Naive thymus-derived CD4-positive, alpha-beta T cell (primary cell): ENCODE measurements around the gene TRABD2B. TPM values are rescaled to one million over a fixed set of nuclear protein-coding genes. Genes with fewer than 3 reads are reported as not detected.

Experiments
- ATAC-seq: fragments of 150-1000 bp; cut with Tn5 transposase; 2 replicates; pipeline ENCODE4 v1.10.0; 2021; ENCODE audit warnings: mild to moderate bottlenecking, moderate library complexity
- CTCF ChIA-PET: fragments of 350-600 bp; sonication (Branson Sonifier 250); formaldehyde crosslinking; loops from one replicate; lab custom pipeline; 2021; ENCODE audit warnings: antibody characterized with exemption; lab: Charles Lee
- POLR2A ChIA-PET: fragments of 350-600 bp; sonication (Branson Sonifier 250); formaldehyde crosslinking; loops from one replicate; lab custom pipeline; 2021; ENCODE audit warnings: antibody characterized with exemption, inconsistent platforms; lab: Charles Lee
- DNase-seq, 9 donors: peaks; one replicate each; pipeline versions ENCODE4 v3.0.0 to v3.0.0-alpha.2; 2020 to 2022; ENCODE audit warnings: mixed read lengths in 1 of 9
- H3K27ac ChIP-seq: one replicate; pipeline ENCODE4 v1.7.0; 2013; ENCODE audit warnings: mild to moderate bottlenecking, low read depth, low read length, moderate library complexity
- H3K27me3 ChIP-seq, 2 donors: one replicate each; pipeline ENCODE4 v1.7.0; 2013; ENCODE audit warnings: low read length in 2 of 2, mild to moderate bottlenecking in 2 of 2, moderate library complexity in 2 of 2; ENCODE audit not compliant: control insufficient read depth in 2 of 2, insufficient read depth in 2 of 2
- H3K36me3 ChIP-seq, 3 experiments: 1 replicate in 2 of 3; 2 replicates in 1 of 3; pipeline ENCODE4 v1.7.0; 2013; ENCODE audit warnings: low read length in 3 of 3, mild to moderate bottlenecking in 3 of 3, moderate library complexity in 1 of 3; ENCODE audit not compliant: insufficient read depth in 3 of 3, control insufficient read depth in 2 of 3
- H3K4me1 ChIP-seq, 2 donors: one replicate each; pipeline ENCODE4 v1.7.0; 2013; ENCODE audit warnings: low read length in 2 of 2, mild to moderate bottlenecking in 2 of 2, moderate library complexity in 1 of 2; ENCODE audit not compliant: control insufficient read depth in 2 of 2, insufficient read depth in 2 of 2
- H3K4me3 ChIP-seq: 2 replicates; pipeline ENCODE4 v1.7.0; 2013; ENCODE audit warnings: mild to moderate bottlenecking, low read length
- H3K9me3 ChIP-seq, 3 experiments: 1 replicate in 2 of 3; 2 replicates in 1 of 3; pipeline ENCODE4 v1.7.0; 2013; ENCODE audit warnings: low read length in 3 of 3; ENCODE audit not compliant: control insufficient read depth in 2 of 3
- H3K27ac Mint-ChIP-seq, 9 donors: one replicate each; pipeline ENCODE4 v1.8.0; 2020 to 2022; ENCODE audit warnings: mixed read lengths in 9 of 9, mild to moderate bottlenecking in 8 of 9, moderate library complexity in 5 of 9, inconsistent platforms in 2 of 9
- H3K27me3 Mint-ChIP-seq, 5 donors: one replicate each; pipeline ENCODE4 v1.8.0; 2021 to 2022; ENCODE audit warnings: mixed read lengths in 5 of 5, mild to moderate bottlenecking in 1 of 5
- H3K36me3 Mint-ChIP-seq, 5 donors: one replicate each; pipeline ENCODE4 v1.8.0; 2020 to 2022; ENCODE audit warnings: mixed read lengths in 5 of 5, mild to moderate bottlenecking in 3 of 5, inconsistent platforms in 1 of 5
- H3K4me1 Mint-ChIP-seq, 7 donors: one replicate each; pipeline ENCODE4 v1.8.0; 2020 to 2022; ENCODE audit warnings: mixed read lengths in 7 of 7, mild to moderate bottlenecking in 3 of 7, inconsistent platforms in 1 of 7
- H3K4me3 Mint-ChIP-seq, 10 donors: one replicate each; pipeline ENCODE4 v1.8.0; 2020 to 2022; ENCODE audit warnings: mild to moderate bottlenecking in 10 of 10, mixed read lengths in 10 of 10, moderate library complexity in 6 of 10, inconsistent platforms in 2 of 10
- H3K9me3 Mint-ChIP-seq, 11 donors: one replicate each; pipeline ENCODE4 v1.8.0; 2020 to 2022; ENCODE audit warnings: mixed read lengths in 11 of 11, mild to moderate bottlenecking in 4 of 11, inconsistent platforms in 1 of 11, moderate library complexity in 1 of 11
- intact Hi-C, 2 donors: fragments of 100-400 bp; cut with micrococcal nuclease; formaldehyde crosslinking; loops; one replicate each; pipeline ENCODE4 v1.15.1; 2023
- polyA plus RNA-seq, 2 donors: library from polyadenylated mRNA; unstranded; fragments of 300-500 nt; fragmentation: Illumina TruSeq; gene quantifications; one replicate each; pipeline ENCODE4 v1.2.3, GENCODE V29; 2021
- total RNA-seq, 6 experiments: library from RNA in 5 of 6; stranded (reverse) in 5 of 6; gene quantifications; 1 replicate in 5 of 6; 2 replicates in 1 of 6; pipeline ENCODE4 v1.2.3 and lab custom pipeline; 2021 to 2026

TRABD2B gene
- total and polyA plus RNA-seq, 7 experiments from 2014 or later = not detected

DNA sequence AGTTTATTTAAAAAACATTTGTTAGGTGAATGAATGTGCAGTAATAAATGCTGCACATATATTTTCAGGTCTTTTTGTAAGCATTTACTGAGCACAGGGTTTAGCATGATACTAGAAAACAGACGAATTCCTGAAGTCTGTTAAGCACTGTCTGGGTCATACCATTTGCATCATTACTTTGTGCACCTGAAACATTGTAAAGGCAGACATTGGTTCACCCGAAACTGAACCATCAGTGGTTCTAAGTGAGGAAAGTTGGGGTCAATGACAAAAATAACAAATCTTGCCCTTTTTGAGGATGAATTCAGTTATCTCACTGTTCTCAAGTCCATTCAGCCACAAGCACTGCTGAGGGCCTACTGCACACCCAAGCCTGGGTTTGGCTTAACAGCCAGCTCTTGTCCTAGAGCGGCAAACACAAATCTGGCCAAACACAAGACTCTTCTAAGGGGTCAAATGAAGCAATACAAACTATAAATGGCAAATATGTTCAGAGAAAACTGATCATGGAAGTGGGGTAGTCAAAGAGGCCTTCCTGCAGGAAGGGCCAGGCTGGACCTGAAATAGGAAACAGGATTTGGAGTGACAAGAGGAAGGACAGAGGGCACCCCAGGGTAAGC lies 21.8 kb downstream of the TRABD2B start:
- Mint-ChIP-seq H3K27ac (no peak overlapping the region), H3K36me3 (no peaks in the 10 kb centered on the region), H3K9me3 (peaks cover 0 to 3% (median 0%) of the 10 kb centered on the region in 11 donors), H3K27me3 (peaks cover 4 to 32% (median 14%) of the 10 kb centered on the region in 5 donors), H3K4me3 (no peak overlapping the region), H3K4me1 (peaks cover 0 to 1% (median 0%) of the 10 kb centered on the region in 7 donors)
- Histone ChIP-seq H3K27ac (no peak overlapping the region), H3K36me3 (no peaks in the 10 kb centered on the region), H3K4me3 (no peak overlapping the region), H3K4me1 (no peaks in the 10 kb centered on the region), H3K27me3 (no peaks in the 10 kb centered on the region), H3K9me3 (no peaks in the 10 kb centered on the region)
- intact Hi-C loops = no loop called here
- POLR2A ChIA-PET = no interaction called here
- ATAC-seq (no peak), DNase-seq (no peak)
- CTCF ChIA-PET = no interaction called here

DNA sequence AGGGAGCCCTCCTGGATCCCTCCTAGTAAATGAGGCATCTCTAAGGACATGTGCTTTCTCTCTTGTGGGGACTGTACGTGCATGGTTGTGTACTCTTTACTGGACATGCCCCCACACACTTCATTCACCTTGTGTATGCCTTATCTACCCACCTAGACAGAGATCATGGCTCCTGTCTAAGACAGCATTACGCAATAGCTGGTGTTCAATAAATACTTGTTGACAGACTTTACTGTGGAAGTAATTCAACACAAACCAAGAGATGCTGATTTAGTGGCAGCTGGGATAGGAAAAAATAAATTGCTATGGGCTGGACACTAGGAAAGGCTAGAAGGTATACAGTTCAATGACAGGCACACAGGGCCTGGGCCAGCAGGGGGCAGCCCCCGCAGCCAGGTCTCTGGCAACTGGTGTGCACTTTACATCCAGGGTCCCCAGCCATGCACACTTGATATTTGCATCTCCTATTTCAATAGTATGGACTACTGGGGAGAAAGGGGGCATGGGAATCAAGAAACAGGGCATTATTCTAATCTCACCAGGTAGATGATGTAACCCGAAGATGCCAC lies 24.2 kb downstream of the TRABD2B start:
- Histone ChIP-seq H3K27me3 (no peaks in the 10 kb centered on the region), H3K36me3 (no peaks in the 10 kb centered on the region), H3K4me1 (no peaks in the 10 kb centered on the region), H3K4me3 (no peak overlapping the region), H3K9me3 (no peaks in the 10 kb centered on the region), H3K27ac (no peak overlapping the region)
- peaks cover 0 to 3% (median 0%) of the 10 kb centered on the region in 11 donors for H3K9me3 Mint-ChIP-seq
- H3K27me3 Mint-ChIP-seq = peaks cover 6 to 36% (median 15%) of the 10 kb centered on the region in 5 donors
- intact Hi-C loops = no loop called here
- H3K36me3 Mint-ChIP-seq = no peaks in the 10 kb centered on the region
- H3K4me1 Mint-ChIP-seq = peaks cover 0 to 1% (median 0%) of the 10 kb centered on the region in 7 donors
- no peak overlapping the region for H3K27ac Mint-ChIP-seq
- ChIA-PET POLR2A (no interaction called here), CTCF (no interaction called here)
- no peak for DNase-seq
- no peak for ATAC-seq
- no peak overlapping the region for H3K4me3 Mint-ChIP-seq

DNA sequence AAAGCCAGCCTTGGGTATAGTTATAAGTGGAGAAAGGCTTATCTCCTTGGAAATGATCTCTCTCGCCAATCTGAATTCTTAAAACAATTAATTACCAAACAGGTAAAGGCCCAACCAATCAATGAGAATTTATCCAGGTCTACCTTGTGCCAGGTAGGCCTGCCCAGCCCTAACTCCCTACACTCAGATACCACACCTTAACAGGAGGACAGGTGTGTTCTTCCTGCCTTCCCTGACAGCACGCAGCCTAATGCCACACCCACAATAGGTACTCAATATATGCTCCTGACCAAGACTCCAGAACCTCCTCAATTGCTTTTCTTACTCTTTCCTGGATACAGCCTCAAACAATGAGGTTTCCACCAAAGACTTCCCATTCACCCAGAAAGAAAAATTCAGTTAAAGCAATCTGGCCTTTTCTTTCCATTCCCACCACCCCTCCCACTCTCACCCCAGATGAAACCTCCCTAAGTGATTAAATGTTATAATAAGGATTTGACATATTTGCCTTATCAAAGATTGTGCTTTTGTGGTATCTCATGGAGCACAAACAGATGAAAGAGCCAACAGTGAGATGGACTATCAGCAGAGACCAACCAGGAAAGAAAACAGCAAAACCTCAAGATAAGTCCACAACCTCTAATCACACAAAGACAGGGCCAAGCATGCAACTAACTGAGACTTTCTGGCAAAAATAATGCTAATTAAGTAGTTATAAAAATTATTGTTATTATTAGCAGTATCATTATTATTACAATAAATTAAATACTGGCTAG lies 25.6 kb downstream of the TRABD2B start:
- POLR2A ChIA-PET = no interaction called here
- Histone ChIP-seq H3K9me3 (no peaks in the 10 kb centered on the region), H3K27me3 (no peaks in the 10 kb centered on the region), H3K4me3 (no peak overlapping the region), H3K4me1 (no peaks in the 10 kb centered on the region), H3K27ac (no peak overlapping the region), H3K36me3 (no peaks in the 10 kb centered on the region)
- Mint-ChIP-seq H3K4me3 (no peak overlapping the region), H3K36me3 (no peaks in the 10 kb centered on the region), H3K9me3 (no peaks in the 10 kb centered on the region), H3K4me1 (peaks cover 0 to 1% (median 0%) of the 10 kb centered on the region in 7 donors), H3K27me3 (peaks cover 6 to 35% (median 15%) of the 10 kb centered on the region in 5 donors), H3K27ac (no peak overlapping the region)
- DNase-seq (no peak), ATAC-seq (no peak)
- CTCF ChIA-PET = no interaction called here
- intact Hi-C loops = no loop called here

DNA sequence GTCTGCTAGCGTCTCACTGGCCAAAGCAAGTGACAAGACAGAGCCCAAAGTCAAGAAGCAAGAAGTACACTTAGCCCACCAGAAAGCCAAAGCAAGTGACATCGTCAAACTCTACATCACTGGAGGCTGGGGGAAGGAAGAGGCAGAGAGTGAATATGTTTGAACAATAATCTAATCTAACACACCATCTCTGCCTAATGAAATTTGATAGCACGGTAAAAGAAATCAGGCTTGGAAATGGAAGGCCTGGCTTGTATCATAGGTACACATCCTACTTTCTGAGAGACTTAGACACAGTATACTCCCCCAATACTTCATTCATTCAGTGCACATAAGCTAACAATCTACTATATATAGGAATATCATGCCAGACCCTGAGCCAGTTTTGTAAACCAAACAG lies 26.3 kb downstream of the TRABD2B start:
- H3K9me3 Mint-ChIP-seq = no peaks in the 10 kb centered on the region

DNA sequence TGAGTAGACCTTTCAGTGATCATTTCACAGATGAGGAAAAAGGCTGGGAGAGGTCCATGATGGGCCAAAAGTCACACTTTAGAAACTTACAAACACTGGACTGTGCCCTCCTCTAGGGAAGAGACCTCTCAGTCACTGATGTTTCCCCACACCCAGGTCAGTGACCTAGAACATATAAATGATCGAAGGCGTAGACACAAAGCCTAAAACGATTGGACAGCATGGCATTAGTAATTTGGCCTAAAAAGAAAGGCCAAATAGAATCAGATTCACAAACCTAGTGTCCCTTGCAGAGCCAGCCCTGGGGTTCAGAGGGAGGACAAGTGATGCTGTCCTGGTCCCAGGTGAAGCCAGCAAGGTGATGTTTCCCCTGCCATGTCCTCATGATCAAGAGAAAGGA lies 27.7 kb downstream of the TRABD2B start:
- Histone ChIP-seq H3K4me1 (no peaks in the 10 kb centered on the region), H3K4me3 (no peak overlapping the region), H3K9me3 (no peaks in the 10 kb centered on the region), H3K27me3 (no peaks in the 10 kb centered on the region), H3K27ac (no peak overlapping the region), H3K36me3 (no peaks in the 10 kb centered on the region)
- H3K36me3 Mint-ChIP-seq = no peaks in the 10 kb centered on the region
- ATAC-seq (no peak), DNase-seq (no peak)
- ChIA-PET CTCF (no interaction called here), POLR2A (no interaction called here)
- no peaks in the 10 kb centered on the region for H3K9me3 Mint-ChIP-seq
- H3K27me3 Mint-ChIP-seq = peaks cover 2 to 34% (median 10%) of the 10 kb centered on the region in 5 donors
- H3K27ac Mint-ChIP-seq = no peak overlapping the region
- intact Hi-C loops = no loop called here
- peaks cover 0 to 1% (median 0%) of the 10 kb centered on the region in 7 donors for H3K4me1 Mint-ChIP-seq
- H3K4me3 Mint-ChIP-seq = no peak overlapping the region

More for the DNA sequence above, 26.3 kb downstream of the TRABD2B start:
- no peak for ATAC-seq
- Histone ChIP-seq H3K27me3 (no peaks in the 10 kb centered on the region), H3K9me3 (no peaks in the 10 kb centered on the region), H3K4me3 (no peak overlapping the region), H3K4me1 (no peaks in the 10 kb centered on the region), H3K36me3 (no peaks in the 10 kb centered on the region), H3K27ac (no peak overlapping the region)
- H3K4me3 Mint-ChIP-seq = no peak overlapping the region
- H3K36me3 Mint-ChIP-seq = no peaks in the 10 kb centered on the region
- peaks cover 6 to 30% (median 9%) of the 10 kb centered on the region in 5 donors for H3K27me3 Mint-ChIP-seq
- no peak overlapping the region for H3K27ac Mint-ChIP-seq
- H3K4me1 Mint-ChIP-seq = peaks cover 0 to 1% (median 0%) of the 10 kb centered on the region in 7 donors
- no peak for DNase-seq
- POLR2A ChIA-PET = no interaction called here
- intact Hi-C loops = no loop called here
- CTCF ChIA-PET = no interaction called here

DNA sequence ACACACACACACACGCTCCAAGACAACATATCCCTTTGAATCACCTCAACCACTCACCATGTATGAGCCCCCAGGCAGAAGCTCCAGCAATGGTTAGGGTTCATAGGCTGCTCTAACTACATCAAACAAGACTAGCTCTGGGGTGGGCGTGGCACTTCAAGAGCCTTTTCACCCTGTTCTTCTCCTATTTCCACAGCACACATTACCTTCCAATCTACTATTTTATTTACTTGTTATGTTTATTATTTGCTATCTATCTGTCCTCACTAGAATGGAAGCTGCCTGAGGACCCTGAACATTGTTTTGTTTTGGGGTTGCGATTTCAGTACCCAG lies 28.7 kb downstream of the TRABD2B start:
- Mint-ChIP-seq H3K27ac (no peak overlapping the region), H3K27me3 (peaks cover 0 to 28% (median 10%) of the 10 kb centered on the region in 5 donors), H3K9me3 (no peaks in the 10 kb centered on the region), H3K36me3 (no peaks in the 10 kb centered on the region), H3K4me1 (no peaks in the 10 kb centered on the region), H3K4me3 (no peak overlapping the region)
- ATAC-seq (no peak), DNase-seq (no peak)
- intact Hi-C loops = no loop called here
- Histone ChIP-seq H3K4me3 (no peak overlapping the region), H3K27ac (no peak overlapping the region), H3K36me3 (no peaks in the 10 kb centered on the region), H3K27me3 (no peaks in the 10 kb centered on the region), H3K4me1 (no peaks in the 10 kb centered on the region), H3K9me3 (no peaks in the 10 kb centered on the region)
- CTCF ChIA-PET = no interaction called here
- POLR2A ChIA-PET = no interaction called here
